Fibroblast of lung (primary cell): Measurements from ENCODE around the gene STX17.

Experiments
- CTCF ChIP-seq, 2 donors: IDR thresholded peaks in 1 of 2; conservative IDR thresholded peaks in 1 of 2; 1 replicate in 1 of 2; 2 replicates in 1 of 2; pipeline ENCODE4 v1.5.1; 2011 to 2012; ENCODE audit warnings: low read length in 2 of 2, control low read depth in 1 of 2, inconsistent platforms in 1 of 2, low read depth in 1 of 2, mild to moderate bottlenecking in 1 of 2
- EZH2 ChIP-seq: IDR thresholded peaks from 2 replicates; pipeline ENCODE4 v1.5.1; 2012; ENCODE audit warnings: low read length, control low read depth, mild to moderate bottlenecking; ENCODE audit errors: missing control alignments

GRCh38 chr9:99971410-99971809, 65.0 kb downstream of the STX17 start:
- TF ChIP-seq EZH2 (no peak), CTCF (conservative IDR thresholded peaks at IDR 0.05 in 1 of 2, IDR thresholded peaks at IDR 0.05 in 1 of 2; ENCODE audit: low read depth in 1 of 2, low read length in 2 of 2) (no peak)
